Uterus (tissue), 4 donors: ENCODE measurements around the gene TBC1D3B. TPM values are rescaled to one million over a fixed set of nuclear protein-coding genes. Genes with fewer than 3 reads are reported as not detected.

Source experiments
- DNase-seq, 2 donors: peaks; one replicate each; pipeline ENCODE4 v3.0.0-alpha.2; 2019 to 2020
- H3K27ac ChIP-seq, 2 donors: fragments of 200-600 bp; sonication (generic); 1 replicate in 1 of 2; 2 replicates in 1 of 2; pipeline ENCODE4 v1.5.1; 2016 to 2018
- H3K27me3 ChIP-seq, 2 donors: fragments of 200-600 bp; sonication (generic); one replicate each; pipeline ENCODE4 v1.5.1; 2018 to 2019; ENCODE audit warnings: control low read depth in 1 of 2
- H3K36me3 ChIP-seq, 2 donors: fragments of 200-600 bp; sonication (generic); one replicate each; pipeline ENCODE4 v1.5.1; 2019; ENCODE audit warnings: control low read depth in 1 of 2
- H3K4me1 ChIP-seq, 2 donors: fragments of 200-600 bp; sonication (generic); one replicate each; pipeline ENCODE4 v1.5.1; 2018 to 2019; ENCODE audit warnings: control low read depth in 1 of 2
- H3K4me3 ChIP-seq, 2 donors: fragments of 200-600 bp; sonication (generic); 1 replicate in 1 of 2; 2 replicates in 1 of 2; pipeline ENCODE4 v1.5.1; 2018 to 2019; ENCODE audit warnings: mild to moderate bottlenecking in 1 of 2
- H3K9me3 ChIP-seq, 2 donors: fragments of 200-600 bp; sonication (generic); one replicate each; pipeline ENCODE4 v1.5.1; 2019; ENCODE audit warnings: control low read depth in 1 of 2
- CTCF ChIP-seq, 4 experiments: fragments of 200-600 bp in 2 of 4; fragments of 450-650 bp in 2 of 4; sonication (generic) in 2 of 4; IDR thresholded peaks; one replicate each; pipeline ENCODE4 v1.5.1; 2016 to 2019; ENCODE audit warnings: antibody characterized with exemption in 4 of 4, mild to moderate bottlenecking in 2 of 4, moderate library complexity in 1 of 4
- POLR2A ChIP-seq, 2 donors: fragments of 450-650 bp; IDR thresholded peaks; one replicate each; pipeline ENCODE4 v1.6.1; 2016; ENCODE audit warnings: antibody characterized with exemption in 2 of 2, mild to moderate bottlenecking in 1 of 2, moderate library complexity in 1 of 2
- intact Hi-C: fragments of 100-400 bp; cut with DNase I; formaldehyde crosslinking; loops from one replicate; pipeline ENCODE4 v1.15.1; 2023; ENCODE audit warnings: low total_unique reads
- total RNA-seq, 4 donors: library from RNA; depleted of rRNA in 3 of 4; stranded (reverse); fragments of >200 nt in 3 of 4; gene quantifications; one replicate each; pipeline versions ENCODE4 v1.1.0 to v1.2.4, GENCODE V29; 2014 to 2023
- donor health status: DM: yes; HTN: yes; CAD: no.

Gene TBC1D3B
- total RNA-seq, 4 donors from 2014 or later: 10.9 TPM; not detected in 3

GRCh38 chr17:36118477-36119353, 57.7 kb downstream of the TBC1D3B start:
- no peak for DNase-seq
- intact Hi-C loops: no loop called here
- H3K27ac ChIP-seq: no peak overlapping the region
- no peak for TF ChIP-seq CTCF (IDR thresholded peaks at IDR 0.05)
- TF ChIP-seq POLR2A (IDR thresholded peaks at IDR 0.05): no peak
- H3K36me3 ChIP-seq: no peaks in the 10 kb centered on the region
- H3K4me1 ChIP-seq: no peaks in the 10 kb centered on the region
- no peaks in the 10 kb centered on the region for H3K9me3 ChIP-seq
- no peaks in the 10 kb centered on the region for H3K27me3 ChIP-seq
- H3K4me3 ChIP-seq: no peak overlapping the region

GRCh38 chr17:36117505-36118382, 58.7 kb downstream of the TBC1D3B start:
- Histone ChIP-seq H3K4me3 (no peak overlapping the region), H3K27ac (no peak overlapping the region), H3K9me3 (no peaks in the 10 kb centered on the region), H3K4me1 (no peaks in the 10 kb centered on the region), H3K36me3 (no peaks in the 10 kb centered on the region), H3K27me3 (no peaks in the 10 kb centered on the region)
- no peak for DNase-seq
- intact Hi-C loops: no loop called here
- TF ChIP-seq POLR2A (IDR thresholded peaks at IDR 0.05) (no peak), CTCF (IDR thresholded peaks at IDR 0.05) (no peak)

Other genes starting within 250 kb of the TBC1D3B start
- 1 to 10 TPM in 1 of 4 donors, not detected in 3; 3.5 TPM for gene RDM1, start 245.9 kb downstream of the TBC1D3B start, total RNA-seq
- not detected for gene LYZL6, start 232.9 kb downstream of the TBC1D3B start, total RNA-seq
- gene CCL16, start 195.1 kb downstream of the TBC1D3B start, total RNA-seq: 1 to 10 TPM in 1 of 4 donors, not detected in 3; 1.6 TPM
- gene CCL14, start 189.9 kb downstream of the TBC1D3B start, total RNA-seq: 100 to 1,000 TPM in 3 of 4 donors, under 1 TPM in 1; 0.97 to 165 (median 143) TPM
- gene CCL15, start 175.1 kb downstream of the TBC1D3B start, total RNA-seq: 1 to 10 TPM in 1 of 4 donors, not detected in 3; 1.4 TPM
- 100 to 1,000 TPM in 2 of 4 donors, 10 to 100 TPM in 1, not detected in 1; 42.1 to 399 (median 131) TPM for gene CCL23, start 158.7 kb downstream of the TBC1D3B start, total RNA-seq
- gene CCL18, start 112.4 kb downstream of the TBC1D3B start, total RNA-seq: under 1 TPM in 1 of 4 donors, not detected in 3; 0.69 TPM
- 1 to 10 TPM in 1 of 4 donors, under 1 TPM in 1, not detected in 2; 0.49 to 6.5 TPM for gene CCL3, start 86.5 kb downstream of the TBC1D3B start, total RNA-seq
- gene CCL4, start 72.8 kb downstream of the TBC1D3B start, total RNA-seq: 1 to 10 TPM; 1.0 to 2.5 (median 1.5) TPM
- gene CCL3L1, start 20.1 kb upstream of the TBC1D3B start, total RNA-seq: 1 to 10 TPM in 1 of 4 donors, not detected in 3; 2.3 TPM
- gene CCL4L2, start 34.4 kb upstream of the TBC1D3B start, total RNA-seq: 1 to 10 TPM in 1 of 4 donors, not detected in 3; 6.7 TPM
- under 1 TPM in 1 of 4 donors, not detected in 3; 0.85 TPM for gene TBC1D3I, start 87.9 kb upstream of the TBC1D3B start, total RNA-seq
- gene TBC1D3G, start 147.2 kb upstream of the TBC1D3B start, total RNA-seq: not detected
- not detected for gene TBC1D3H, start 211.8 kb upstream of the TBC1D3B start, total RNA-seq